ENCODE results near the gene ENTPD8.

Gene ENTPD8

DNA sequence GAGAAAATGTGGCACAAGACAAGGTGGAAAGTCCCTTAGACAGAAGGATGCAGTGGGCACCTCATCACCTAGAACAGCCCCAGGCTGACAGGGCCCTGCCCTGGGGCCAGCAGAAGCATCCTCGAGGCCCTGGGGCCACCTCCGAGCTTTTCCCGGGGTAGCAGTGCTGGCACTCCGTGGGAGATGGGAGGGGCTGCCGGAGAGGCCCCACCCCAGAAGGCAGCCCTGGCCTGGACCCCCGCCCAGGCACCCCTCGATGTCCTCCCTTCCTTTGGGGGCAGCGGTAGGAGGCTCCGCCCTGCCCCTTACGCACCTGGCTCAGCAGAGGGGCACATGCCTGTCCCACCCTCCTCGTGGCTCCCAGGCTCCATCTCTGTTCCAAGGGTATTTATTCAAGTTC lies 35.7 kb upstream of the ENTPD8 start:
- H3K27ac ChIP-seq (ENCODE audit: low read depth, low read length): no peak overlapping the region
- DNase-seq: no peak
- H3K4me1 ChIP-seq (ENCODE audit: control insufficient read depth, low read depth, low read length): no peaks in the 10 kb centered on the region
- H2BK120ac ChIP-seq (ENCODE audit: low read depth, low read length): no peak overlapping the region
- H3K23ac ChIP-seq (ENCODE audit: low read length): no peak overlapping the region
- no peak overlapping the region for H4K8ac ChIP-seq (ENCODE audit: low read depth, low read length)
- no peak overlapping the region for H3K4me2 ChIP-seq (ENCODE audit: low read length)
- no peak overlapping the region for H3K18ac ChIP-seq (ENCODE audit: low read length)
- no CpG with 5 or more reads among the region's 11 CpGs for WGBS (ENCODE audit: extremely low coverage, insufficient coverage, low lambda C conversion rate)
- no peak overlapping the region for H3K4me3 ChIP-seq (ENCODE audit: low read length)
- H3K36me3 ChIP-seq (ENCODE audit: control insufficient read depth, insufficient read depth, low read length): no peaks in the 10 kb centered on the region
- H3K79me2 ChIP-seq (ENCODE audit: control insufficient read depth, insufficient read depth, low read length): no peaks in the 10 kb centered on the region
- no peak overlapping the region for H3K4ac ChIP-seq (ENCODE audit: low read depth, low read length)
- no peak overlapping the region for H3K56ac ChIP-seq (ENCODE audit: low read length)
- H2BK5ac ChIP-seq (ENCODE audit: low read length): no peak overlapping the region
- no peak overlapping the region for H4K5ac ChIP-seq (ENCODE audit: low read length)
- H2AK5ac ChIP-seq (ENCODE audit: low read length): no peak overlapping the region
- H3K27me3 ChIP-seq (ENCODE audit: insufficient read depth, low read length, poor library complexity): no peaks in the 10 kb centered on the region
- H3K9ac ChIP-seq (ENCODE audit: low read length): no peak overlapping the region
- H3K79me1 ChIP-seq (ENCODE audit: low read length): no peaks in the 10 kb centered on the region
- H2BK15ac ChIP-seq (replicated peaks; ENCODE audit: low read depth): no peak overlapping the region

GRCh38 chr9:137475666-137476065 lies 34.5 kb upstream of the ENTPD8 start:
- no peak overlapping the region for H2BK15ac ChIP-seq (replicated peaks; ENCODE audit: low read depth)
- no peaks in the 10 kb centered on the region for H3K36me3 ChIP-seq (ENCODE audit: control insufficient read depth, insufficient read depth, low read length)
- no peaks in the 10 kb centered on the region for H3K27me3 ChIP-seq (ENCODE audit: insufficient read depth, low read length, poor library complexity)
- no peaks in the 10 kb centered on the region for H3K4me1 ChIP-seq (ENCODE audit: control insufficient read depth, low read depth, low read length)
- no peak overlapping the region for H3K56ac ChIP-seq (ENCODE audit: low read length)
- H3K79me1 ChIP-seq (ENCODE audit: low read length): no peaks in the 10 kb centered on the region
- no peak overlapping the region for H3K18ac ChIP-seq (ENCODE audit: low read length)
- H3K4me2 ChIP-seq (ENCODE audit: low read length): no peak overlapping the region
- no peak overlapping the region for H4K5ac ChIP-seq (ENCODE audit: low read length)
- no CpG with 5 or more reads among the region's 3 CpGs for WGBS (ENCODE audit: extremely low coverage, insufficient coverage, low lambda C conversion rate)
- no peak overlapping the region for H3K23ac ChIP-seq (ENCODE audit: low read length)
- H2BK120ac ChIP-seq (ENCODE audit: low read depth, low read length): no peak overlapping the region
- DNase-seq: no peak
- no peak overlapping the region for H2BK5ac ChIP-seq (ENCODE audit: low read length)
- H3K27ac ChIP-seq (ENCODE audit: low read depth, low read length): no peak overlapping the region
- no peaks in the 10 kb centered on the region for H3K79me2 ChIP-seq (ENCODE audit: control insufficient read depth, insufficient read depth, low read length)
- no peak overlapping the region for H3K4me3 ChIP-seq (ENCODE audit: low read length)
- H4K8ac ChIP-seq (ENCODE audit: low read depth, low read length): no peak overlapping the region
- no peak overlapping the region for H3K4ac ChIP-seq (ENCODE audit: low read depth, low read length)
- no peak overlapping the region for H3K9ac ChIP-seq (ENCODE audit: low read length)
- no peak overlapping the region for H2AK5ac ChIP-seq (ENCODE audit: low read length)

DNA sequence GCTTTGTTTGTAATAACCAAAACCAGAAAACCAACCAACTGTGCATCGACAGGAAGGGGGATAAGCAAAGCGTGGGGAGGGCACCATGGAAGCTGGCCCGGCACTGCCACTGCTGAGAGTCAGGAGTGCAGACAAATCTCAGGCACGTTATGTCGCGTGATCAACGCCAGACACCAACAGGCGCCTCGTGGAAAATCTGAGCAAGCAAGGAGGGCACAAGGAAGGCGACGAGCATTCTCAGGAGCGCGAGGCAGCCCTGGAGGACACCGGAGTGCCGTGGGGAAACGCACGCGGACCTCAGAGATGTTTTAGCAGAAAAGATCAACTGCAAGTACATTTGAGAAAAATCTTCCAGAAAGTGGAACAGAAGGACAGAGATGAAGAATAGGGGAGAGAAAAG lies 33.1 kb upstream of the ENTPD8 start:
- no peak overlapping the region for H2BK120ac ChIP-seq (ENCODE audit: low read depth, low read length)
- H3K4me1 ChIP-seq (ENCODE audit: control insufficient read depth, low read depth, low read length): no peaks in the 10 kb centered on the region
- H2AK5ac ChIP-seq (ENCODE audit: low read length): no peak overlapping the region
- no peak overlapping the region for H3K18ac ChIP-seq (ENCODE audit: low read length)
- no peaks in the 10 kb centered on the region for H3K79me2 ChIP-seq (ENCODE audit: control insufficient read depth, insufficient read depth, low read length)
- H4K5ac ChIP-seq (ENCODE audit: low read length): no peak overlapping the region
- H2BK5ac ChIP-seq (ENCODE audit: low read length): no peak overlapping the region
- no peaks in the 10 kb centered on the region for H3K79me1 ChIP-seq (ENCODE audit: low read length)
- WGBS (ENCODE audit: extremely low coverage, insufficient coverage, low lambda C conversion rate): no CpG with 5 or more reads among the region's 18 CpGs
- no peak overlapping the region for H3K27ac ChIP-seq (ENCODE audit: low read depth, low read length)
- H3K9ac ChIP-seq (ENCODE audit: low read length): no peak overlapping the region
- DNase-seq: no peak
- H3K36me3 ChIP-seq (ENCODE audit: control insufficient read depth, insufficient read depth, low read length): no peaks in the 10 kb centered on the region
- no peaks in the 10 kb centered on the region for H3K27me3 ChIP-seq (ENCODE audit: insufficient read depth, low read length, poor library complexity)
- no peak overlapping the region for H4K8ac ChIP-seq (ENCODE audit: low read depth, low read length)
- no peak overlapping the region for H3K4me3 ChIP-seq (ENCODE audit: low read length)
- no peak overlapping the region for H3K4me2 ChIP-seq (ENCODE audit: low read length)
- no peak overlapping the region for H2BK15ac ChIP-seq (replicated peaks; ENCODE audit: low read depth)
- no peak overlapping the region for H3K23ac ChIP-seq (ENCODE audit: low read length)
- H3K4ac ChIP-seq (ENCODE audit: low read depth, low read length): no peak overlapping the region
- no peak overlapping the region for H3K56ac ChIP-seq (ENCODE audit: low read length)

DNA sequence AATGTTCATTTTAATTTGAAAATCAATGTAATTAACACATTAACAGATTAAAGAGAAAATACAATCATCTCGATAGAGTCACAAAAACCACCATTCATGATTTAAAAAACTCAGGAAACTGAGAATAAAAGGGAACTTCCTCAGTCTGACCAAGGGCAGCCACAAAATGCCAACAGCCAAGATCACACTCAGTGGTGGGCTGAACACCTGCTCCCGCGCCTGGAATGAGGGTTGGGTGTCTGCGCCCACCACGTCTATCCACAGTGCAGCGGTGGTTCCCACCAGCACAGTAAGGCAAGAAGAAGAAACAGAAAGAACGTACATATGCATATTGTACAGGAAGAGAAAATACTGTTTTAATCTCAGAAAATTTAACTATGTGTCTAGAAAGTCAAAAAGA lies 29.6 kb upstream of the ENTPD8 start:
- H3K9ac ChIP-seq (ENCODE audit: low read length): no peak overlapping the region
- DNase-seq: no peak

GRCh38 chr9:137467896-137468295 lies 26.7 kb upstream of the ENTPD8 start:
- Histone ChIP-seq H3K4me3 (ENCODE audit: low read length) (no peak overlapping the region), H2BK120ac (ENCODE audit: low read depth, low read length) (no peak overlapping the region)
- WGBS (ENCODE audit: extremely low coverage, insufficient coverage, low lambda C conversion rate): no CpG with 5 or more reads among the region's 7 CpGs

More for the DNA sequence above, 29.6 kb upstream of the ENTPD8 start:
- no peak overlapping the region for H4K8ac ChIP-seq (ENCODE audit: low read depth, low read length)
- no peak overlapping the region for H3K23ac ChIP-seq (ENCODE audit: low read length)
- no peak overlapping the region for H3K18ac ChIP-seq (ENCODE audit: low read length)
- H3K4me3 ChIP-seq (ENCODE audit: low read length): no peak overlapping the region
- no peak overlapping the region for H3K4me2 ChIP-seq (ENCODE audit: low read length)
- WGBS (ENCODE audit: extremely low coverage, insufficient coverage, low lambda C conversion rate): no CpG with 5 or more reads among the region's 7 CpGs
- H3K79me2 ChIP-seq (ENCODE audit: control insufficient read depth, insufficient read depth, low read length): no peaks in the 10 kb centered on the region
- no peak overlapping the region for H3K4ac ChIP-seq (ENCODE audit: low read depth, low read length)
- H2BK15ac ChIP-seq (replicated peaks; ENCODE audit: low read depth): no peak overlapping the region
- H2BK5ac ChIP-seq (ENCODE audit: low read length): no peak overlapping the region
- no peaks in the 10 kb centered on the region for H3K36me3 ChIP-seq (ENCODE audit: control insufficient read depth, insufficient read depth, low read length)
- no peak overlapping the region for H2BK120ac ChIP-seq (ENCODE audit: low read depth, low read length)
- H3K56ac ChIP-seq (ENCODE audit: low read length): no peak overlapping the region
- H3K27me3 ChIP-seq (ENCODE audit: insufficient read depth, low read length, poor library complexity): no peaks in the 10 kb centered on the region
- H2AK5ac ChIP-seq (ENCODE audit: low read length): no peak overlapping the region
- no peaks in the 10 kb centered on the region for H3K79me1 ChIP-seq (ENCODE audit: low read length)
- no peak overlapping the region for H3K27ac ChIP-seq (ENCODE audit: low read depth, low read length)
- H4K5ac ChIP-seq (ENCODE audit: low read length): no peak overlapping the region
- H3K4me1 ChIP-seq (ENCODE audit: control insufficient read depth, low read depth, low read length): no peaks in the 10 kb centered on the region

DNA sequence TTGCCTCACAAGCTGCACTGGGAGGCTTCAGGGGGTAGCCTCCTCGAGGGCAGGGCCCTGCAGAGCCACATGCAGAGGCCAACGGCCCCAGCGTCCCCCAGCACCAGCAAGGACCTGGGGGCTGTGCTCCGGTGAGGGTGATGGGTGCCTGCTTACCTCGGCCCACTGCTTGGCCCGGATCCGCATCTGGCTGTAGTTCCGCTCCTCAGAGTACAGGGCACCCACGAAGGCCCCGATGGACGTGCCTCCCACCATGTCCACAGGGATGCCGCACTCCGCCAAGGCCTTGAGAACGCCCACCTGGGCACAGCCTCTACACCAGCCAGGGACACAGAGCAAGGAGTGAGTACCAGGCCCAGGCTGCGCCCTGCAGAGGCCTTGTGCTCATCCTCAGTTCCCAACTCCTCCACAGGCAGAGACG lies 26.0 kb upstream of the ENTPD8 start:
- Histone ChIP-seq H4K8ac (ENCODE audit: low read depth, low read length) (no peak overlapping the region), H2AK5ac (ENCODE audit: low read length) (no peak overlapping the region), H2BK15ac (replicated peaks; ENCODE audit: low read depth) (no peak overlapping the region), H3K23ac (ENCODE audit: low read length) (no peak overlapping the region), H3K18ac (ENCODE audit: low read length) (no peak overlapping the region), H3K27ac (ENCODE audit: low read depth, low read length) (no peak overlapping the region), H3K4me3 (ENCODE audit: low read length) (no peak overlapping the region), H3K56ac (ENCODE audit: low read length) (no peak overlapping the region), H3K9ac (ENCODE audit: low read length) (no peak overlapping the region), H2BK5ac (ENCODE audit: low read length) (no peak overlapping the region), H3K4me2 (ENCODE audit: low read length) (no peak overlapping the region), H3K79me1 (ENCODE audit: low read length) (no peaks in the 10 kb centered on the region), H3K36me3 (ENCODE audit: control insufficient read depth, insufficient read depth, low read length) (no peaks in the 10 kb centered on the region), H2BK120ac (ENCODE audit: low read depth, low read length) (no peak overlapping the region), H3K4me1 (ENCODE audit: control insufficient read depth, low read depth, low read length) (no peaks in the 10 kb centered on the region), H3K27me3 (ENCODE audit: insufficient read depth, low read length, poor library complexity) (no peaks in the 10 kb centered on the region), H4K5ac (ENCODE audit: low read length) (no peak overlapping the region), H3K4ac (ENCODE audit: low read depth, low read length) (no peak overlapping the region), H3K79me2 (ENCODE audit: control insufficient read depth, insufficient read depth, low read length) (no peaks in the 10 kb centered on the region)
- WGBS (ENCODE audit: extremely low coverage, insufficient coverage, low lambda C conversion rate): no CpG with 5 or more reads among the region's 16 CpGs
- no peak for DNase-seq

More at GRCh38 chr9:137467896-137468295, 26.7 kb upstream of the ENTPD8 start:
- H2AK5ac ChIP-seq (ENCODE audit: low read length): no peak overlapping the region
- no peaks in the 10 kb centered on the region for H3K79me2 ChIP-seq (ENCODE audit: control insufficient read depth, insufficient read depth, low read length)
- no peaks in the 10 kb centered on the region for H3K27me3 ChIP-seq (ENCODE audit: insufficient read depth, low read length, poor library complexity)
- H4K5ac ChIP-seq (ENCODE audit: low read length): no peak overlapping the region
- H2BK15ac ChIP-seq (replicated peaks; ENCODE audit: low read depth): no peak overlapping the region
- H3K4me2 ChIP-seq (ENCODE audit: low read length): no peak overlapping the region
- H3K18ac ChIP-seq (ENCODE audit: low read length): no peak overlapping the region
- no peak overlapping the region for H3K27ac ChIP-seq (ENCODE audit: low read depth, low read length)
- no peak overlapping the region for H2BK5ac ChIP-seq (ENCODE audit: low read length)
- H3K23ac ChIP-seq (ENCODE audit: low read length): no peak overlapping the region
- H3K9ac ChIP-seq (ENCODE audit: low read length): no peak overlapping the region
- H3K56ac ChIP-seq (ENCODE audit: low read length): no peak overlapping the region
- H4K8ac ChIP-seq (ENCODE audit: low read depth, low read length): no peak overlapping the region
- H3K4me1 ChIP-seq (ENCODE audit: control insufficient read depth, low read depth, low read length): no peaks in the 10 kb centered on the region
- H3K36me3 ChIP-seq (ENCODE audit: control insufficient read depth, insufficient read depth, low read length): no peaks in the 10 kb centered on the region
- no peak for DNase-seq
- no peaks in the 10 kb centered on the region for H3K79me1 ChIP-seq (ENCODE audit: low read length)
- no peak overlapping the region for H3K4ac ChIP-seq (ENCODE audit: low read depth, low read length)

Data from mesendoderm (in vitro differentiated cells).